ENCODE results near the gene KCMF1.

KCMF1 gene

DNA sequence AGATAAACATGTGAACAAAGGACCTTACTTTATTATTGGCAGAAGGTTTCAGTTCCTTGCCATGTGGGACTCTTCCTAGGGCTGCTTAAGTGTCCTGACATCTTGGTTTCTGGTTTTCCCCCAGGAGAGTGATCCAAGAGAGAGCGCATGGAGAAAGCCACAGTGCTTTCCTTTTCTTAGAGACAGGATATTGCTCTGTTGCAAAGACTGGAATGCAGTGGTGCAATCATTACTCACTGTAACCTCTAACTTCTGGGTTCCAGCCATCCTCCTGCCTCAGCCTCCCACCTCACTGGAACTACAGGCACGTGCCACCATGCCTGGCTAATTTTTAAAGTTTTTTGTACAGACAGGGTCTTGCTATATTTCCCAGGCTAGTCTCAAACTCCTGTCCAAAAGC is 124.1 kb downstream of the KCMF1 start:
- no peaks in the 10 kb centered on the region for H3K36me3 ChIP-seq (ENCODE audit: insufficient read depth, low read length)
- H3K4me3 ChIP-seq (ENCODE audit: low read length), result no peak overlapping the region
- H2AFZ ChIP-seq (ENCODE audit: low read depth, low read length), result no peak overlapping the region
- no peaks in the 10 kb centered on the region for H3K9me3 ChIP-seq (ENCODE audit: low read length)
- no peaks in the 10 kb centered on the region for H3K4me1 ChIP-seq (ENCODE audit: insufficient read depth, low read length)
- no peaks in the 10 kb centered on the region for H3K27me3 ChIP-seq (ENCODE audit: insufficient read depth, low read length)

GRCh38 chr2:85096616-85097015 is 125.7 kb downstream of the KCMF1 start:
- H3K4me3 ChIP-seq (ENCODE audit: low read length), result no peak overlapping the region
- no peaks in the 10 kb centered on the region for H3K36me3 ChIP-seq (ENCODE audit: insufficient read depth, low read length)
- H3K4me1 ChIP-seq (ENCODE audit: insufficient read depth, low read length), result no peaks in the 10 kb centered on the region
- no peaks in the 10 kb centered on the region for H3K9me3 ChIP-seq (ENCODE audit: low read length)
- H3K27me3 ChIP-seq (ENCODE audit: insufficient read depth, low read length), result no peaks in the 10 kb centered on the region
- no peak overlapping the region for H2AFZ ChIP-seq (ENCODE audit: low read depth, low read length)

GRCh38 chr2:85104228-85104627 is 133.3 kb downstream of the KCMF1 start:
- H3K27me3 ChIP-seq (ENCODE audit: insufficient read depth, low read length), result no peaks in the 10 kb centered on the region
- H3K36me3 ChIP-seq (ENCODE audit: insufficient read depth, low read length), result no peaks in the 10 kb centered on the region
- no peak overlapping the region for H3K4me3 ChIP-seq (ENCODE audit: low read length)
- H3K9me3 ChIP-seq (ENCODE audit: low read length), result no peaks in the 10 kb centered on the region
- H2AFZ ChIP-seq (ENCODE audit: low read depth, low read length), result no peak overlapping the region
- H3K4me1 ChIP-seq (ENCODE audit: insufficient read depth, low read length), result no peaks in the 10 kb centered on the region

DNA sequence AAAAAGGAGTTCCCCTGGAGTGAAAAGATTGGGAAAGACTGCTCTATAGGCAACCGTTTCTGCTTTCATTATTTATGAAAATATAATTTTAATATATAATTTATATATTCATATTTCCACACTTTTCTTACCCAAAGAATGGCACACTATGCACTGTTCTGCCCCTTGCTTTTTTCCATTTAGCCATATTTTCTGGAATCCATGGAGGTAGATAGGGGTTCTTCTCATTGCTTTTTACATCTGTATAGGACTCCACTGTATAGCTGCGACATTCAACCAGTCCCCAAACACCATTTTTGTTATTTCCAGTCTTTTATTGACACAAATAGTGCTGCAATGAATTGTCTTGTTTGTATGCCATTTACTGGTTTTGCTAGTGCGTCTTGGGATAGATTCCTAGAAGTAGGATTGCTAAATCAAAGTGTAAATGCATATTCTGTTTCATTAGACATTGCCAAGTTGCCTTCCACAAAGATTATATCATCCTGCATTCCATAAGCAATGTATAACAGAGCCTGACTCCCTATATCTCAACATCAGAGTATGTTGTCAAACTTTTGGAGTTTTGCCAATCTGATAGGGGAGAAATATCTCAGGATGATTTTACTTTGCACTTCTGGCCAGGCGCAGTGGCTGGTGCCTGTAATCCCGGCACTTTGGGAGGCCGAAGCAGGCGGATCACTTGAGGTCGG is 135.7 kb downstream of the KCMF1 start:
- no peaks in the 10 kb centered on the region for H3K36me3 ChIP-seq (ENCODE audit: insufficient read depth, low read length)
- no peak overlapping the region for H3K4me3 ChIP-seq (ENCODE audit: low read length)
- no peaks in the 10 kb centered on the region for H3K4me1 ChIP-seq (ENCODE audit: insufficient read depth, low read length)
- no peak overlapping the region for H2AFZ ChIP-seq (ENCODE audit: low read depth, low read length)
- H3K27me3 ChIP-seq (ENCODE audit: insufficient read depth, low read length), result no peaks in the 10 kb centered on the region
- no peaks in the 10 kb centered on the region for H3K9me3 ChIP-seq (ENCODE audit: low read length)

Data from neuron (in vitro differentiated cells).